GM21423 (cell line): ENCODE data around the gene IQSEC2.

Experiments used
- ATAC-seq: cut with Tn5 transposase; IDR thresholded peaks from one replicate; pipeline ENCODE4 v1.9.1; 2021; ENCODE audit warnings: mild to moderate bottlenecking, moderate library complexity; ENCODE audit not compliant: unreplicated experiment

IQSEC2 gene

DNA sequence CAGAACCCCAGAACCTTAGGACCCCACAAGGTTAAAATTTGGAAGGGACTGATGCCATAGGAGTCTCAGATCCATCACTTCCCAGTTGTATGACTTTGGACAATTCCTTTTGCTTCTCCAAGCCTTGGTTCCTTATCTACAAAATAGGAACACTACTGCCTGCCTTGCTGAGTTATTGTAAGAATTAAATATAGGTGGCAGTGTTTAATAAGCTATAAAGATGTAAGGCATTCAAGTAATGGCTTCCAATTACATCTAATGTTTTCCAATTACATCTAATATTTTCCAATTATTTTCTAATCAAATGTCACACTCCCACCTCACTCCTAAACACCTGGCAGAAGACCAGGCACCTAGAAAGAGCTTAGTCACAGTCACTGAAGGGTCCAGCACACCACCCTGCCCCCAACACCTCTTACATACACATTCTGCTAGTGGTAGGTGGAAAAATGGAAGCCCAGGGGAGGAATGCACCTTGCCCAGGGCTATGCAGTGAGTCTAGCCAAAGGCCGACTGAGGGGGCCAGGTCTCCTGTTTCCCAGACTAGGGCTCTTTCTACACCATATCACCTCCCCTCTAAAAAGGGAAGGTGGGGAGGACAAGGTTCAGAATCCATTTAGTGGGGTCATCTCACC is 31.9 kb downstream of the IQSEC2 start:
- ATAC-seq = no peak

DNA sequence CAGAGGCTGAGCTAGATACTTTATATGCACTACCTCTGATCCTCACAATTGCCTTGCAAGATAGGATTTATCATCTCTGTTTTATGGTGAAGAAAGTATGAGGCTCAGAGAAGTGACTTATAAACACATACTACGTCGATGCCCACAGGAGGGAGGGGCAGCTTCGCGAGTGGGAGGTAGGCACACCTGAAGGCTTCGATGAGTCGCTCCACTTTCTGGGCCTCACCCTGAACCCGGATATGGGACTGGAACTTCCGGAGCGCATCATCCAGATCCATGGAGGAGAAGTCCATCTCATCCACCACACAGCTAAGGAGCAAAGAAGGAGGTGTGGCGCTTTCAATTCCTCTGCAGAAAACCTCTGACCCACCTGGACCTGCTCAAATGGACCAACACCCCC is 33.5 kb downstream of the IQSEC2 start:
- ATAC-seq = no peak

DNA sequence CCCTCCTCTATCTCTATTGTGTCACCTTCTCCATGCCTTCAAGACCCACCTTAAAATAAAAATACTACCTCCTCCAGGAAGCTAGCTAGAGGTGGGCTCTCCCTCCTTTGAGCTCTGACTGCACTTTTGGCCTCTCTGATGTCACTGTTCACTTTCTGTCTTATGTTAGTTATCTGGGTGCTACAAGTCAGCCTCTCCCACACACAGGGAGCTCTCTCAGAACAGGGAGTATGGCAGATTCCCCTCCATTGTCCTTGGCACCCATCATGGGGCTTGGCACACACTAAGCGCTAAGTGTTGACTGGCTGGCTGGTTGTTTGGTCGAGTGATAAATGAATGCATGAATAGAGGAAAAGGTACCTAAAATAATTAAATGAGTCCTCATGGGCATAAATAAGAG is 35.2 kb downstream of the IQSEC2 start:
- ATAC-seq = no peak

DNA sequence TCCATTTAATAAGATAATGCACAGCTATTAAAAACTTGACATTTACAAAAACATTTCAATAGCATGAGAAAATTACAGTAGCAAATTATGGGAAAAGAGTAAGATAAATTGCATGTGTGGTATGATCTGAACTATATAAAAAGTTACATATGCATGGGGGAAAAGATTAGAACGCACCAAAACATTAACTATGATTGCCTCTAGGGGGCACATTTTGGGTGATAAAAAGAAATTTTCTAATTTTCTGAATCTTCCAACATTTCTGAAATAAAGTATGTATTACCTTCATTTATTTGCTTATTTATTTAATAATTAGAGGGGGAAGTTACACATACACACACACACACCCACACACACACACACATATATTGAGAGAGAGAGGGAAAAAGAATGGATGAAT is 36.8 kb downstream of the IQSEC2 start:
- ATAC-seq = no peak

DNA sequence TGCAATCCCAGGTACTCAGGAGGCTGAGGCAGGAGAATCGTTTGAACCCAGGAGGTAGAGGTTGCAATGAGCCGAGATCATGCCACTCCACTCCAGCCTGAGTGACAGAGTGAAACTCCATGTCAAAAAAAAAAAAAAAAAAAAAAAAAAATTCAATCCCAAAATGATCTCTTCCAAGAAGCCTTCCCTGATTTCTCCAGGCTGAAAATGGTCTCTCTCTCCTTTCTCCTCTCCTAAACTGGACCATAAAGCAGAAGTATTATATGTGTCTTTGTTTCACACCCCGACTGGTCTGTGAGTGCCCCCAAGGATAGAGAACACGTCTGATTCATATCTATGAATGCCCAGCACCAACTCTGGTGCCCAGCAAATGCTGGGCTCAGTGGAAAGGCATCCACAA is 39.1 kb downstream of the IQSEC2 start:
- ATAC-seq = no peak

DNA sequence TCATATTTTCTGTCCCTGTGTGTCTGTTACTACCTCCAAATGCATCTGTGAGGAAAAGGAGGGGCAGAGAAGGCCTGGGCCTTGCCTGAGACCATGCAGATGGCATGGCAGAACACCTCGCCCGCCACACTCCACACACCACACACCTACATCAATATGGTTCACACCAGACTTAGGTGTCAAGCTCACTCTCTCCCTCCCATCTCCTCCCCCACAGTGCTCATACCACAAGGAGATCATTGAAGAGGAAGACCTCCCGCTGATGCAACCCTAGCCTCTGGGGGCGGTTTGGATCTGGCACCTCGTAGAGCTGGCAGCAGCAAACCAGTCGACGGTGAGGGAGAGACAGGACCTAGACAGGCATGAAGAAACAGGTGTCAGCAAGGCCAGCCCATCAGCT is 39.8 kb downstream of the IQSEC2 start:
- ATAC-seq = no peak

DNA sequence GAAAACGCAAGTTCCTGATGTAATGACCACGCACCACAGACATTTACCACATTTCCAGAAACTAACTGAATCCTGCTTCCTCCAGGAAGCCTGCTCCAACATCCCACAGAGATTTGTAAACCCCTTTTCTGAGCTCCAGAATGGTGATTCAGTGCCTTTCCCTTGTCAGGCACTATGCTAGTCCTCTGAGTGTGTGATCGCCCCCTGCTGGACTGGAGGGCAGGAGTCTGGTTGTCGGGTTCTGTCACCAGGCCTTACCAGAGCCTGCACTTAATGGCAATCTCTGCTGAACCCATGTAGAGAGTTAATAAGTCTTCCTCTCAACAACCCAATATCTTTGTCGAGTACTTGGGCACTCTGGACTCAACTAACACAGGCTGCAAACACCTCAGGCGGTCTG is 41.9 kb downstream of the IQSEC2 start:
- ATAC-seq = no peak

DNA sequence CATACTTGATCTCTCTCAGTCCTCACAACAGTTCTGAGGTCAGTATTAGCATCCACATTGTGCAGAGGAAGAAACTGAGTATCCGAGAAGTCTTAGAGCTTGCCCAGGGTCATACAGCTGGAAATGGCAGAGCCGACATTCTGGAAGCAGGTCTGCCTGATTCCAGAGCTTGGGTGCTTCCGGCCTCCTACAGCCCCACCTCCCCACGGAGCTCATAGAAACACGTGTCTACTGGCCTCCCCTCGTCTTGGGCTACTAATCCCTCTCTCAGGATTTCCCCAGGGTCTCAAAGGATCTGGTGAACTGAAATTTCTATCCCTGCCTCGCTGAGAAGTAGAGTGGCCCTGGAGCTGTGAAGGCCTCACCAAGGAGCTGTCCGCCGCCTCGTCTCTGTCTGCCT is 44.3 kb downstream of the IQSEC2 start:
- ATAC-seq = no peak

DNA sequence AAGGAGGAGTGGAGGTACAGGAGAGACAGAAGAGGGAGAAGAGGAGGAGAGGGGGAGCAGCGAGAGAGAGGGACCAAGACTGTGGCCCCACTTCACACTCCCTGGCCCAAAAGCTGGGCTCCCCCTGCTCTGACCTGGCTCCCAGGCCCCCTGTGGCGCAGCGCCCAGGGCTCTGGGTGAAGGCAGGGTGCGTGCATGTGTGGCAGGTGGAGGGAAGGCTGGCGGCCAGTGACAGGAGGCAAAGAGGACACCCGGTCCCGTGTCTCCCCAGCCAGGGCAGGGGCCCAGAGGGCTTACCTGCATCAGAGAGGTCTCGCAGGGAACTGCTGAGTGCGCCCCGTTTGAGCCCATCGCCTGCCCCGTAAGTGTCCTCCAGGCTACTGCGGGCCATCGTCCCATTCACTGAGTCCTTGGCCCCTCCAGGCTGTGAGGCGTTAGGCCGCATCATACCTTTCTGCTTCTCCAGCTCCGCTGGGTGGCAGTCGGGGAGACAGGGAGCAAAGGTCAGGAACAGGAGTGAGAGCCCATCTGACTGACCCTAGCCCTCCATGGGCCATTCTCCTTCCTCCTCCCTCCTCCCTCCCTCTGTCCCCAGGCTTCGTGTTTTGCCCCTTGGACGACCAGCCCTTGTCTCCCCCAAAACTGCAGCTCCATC is 45.2 kb downstream of the IQSEC2 start:
- no peak for ATAC-seq

DNA sequence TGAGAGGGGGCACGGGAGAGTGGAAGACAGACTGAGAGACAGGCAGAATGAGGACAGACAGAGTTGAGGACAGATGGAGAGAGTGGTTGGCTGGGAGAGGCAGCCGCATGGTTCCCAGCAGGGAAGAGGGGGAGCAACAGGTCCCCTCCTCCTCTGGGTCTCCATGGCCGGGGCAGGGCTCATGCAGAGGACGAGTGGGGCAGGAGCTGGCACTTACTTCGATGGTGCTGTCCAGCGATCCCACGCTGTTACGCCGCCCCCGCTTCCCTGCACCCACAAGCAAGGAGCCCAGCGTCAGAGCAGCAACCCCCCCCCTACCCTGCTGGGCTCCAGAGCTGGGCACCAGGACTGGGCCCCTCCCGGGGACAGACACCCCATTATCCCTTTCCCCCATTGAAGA is 45.8 kb downstream of the IQSEC2 start:
- no peak for ATAC-seq

DNA sequence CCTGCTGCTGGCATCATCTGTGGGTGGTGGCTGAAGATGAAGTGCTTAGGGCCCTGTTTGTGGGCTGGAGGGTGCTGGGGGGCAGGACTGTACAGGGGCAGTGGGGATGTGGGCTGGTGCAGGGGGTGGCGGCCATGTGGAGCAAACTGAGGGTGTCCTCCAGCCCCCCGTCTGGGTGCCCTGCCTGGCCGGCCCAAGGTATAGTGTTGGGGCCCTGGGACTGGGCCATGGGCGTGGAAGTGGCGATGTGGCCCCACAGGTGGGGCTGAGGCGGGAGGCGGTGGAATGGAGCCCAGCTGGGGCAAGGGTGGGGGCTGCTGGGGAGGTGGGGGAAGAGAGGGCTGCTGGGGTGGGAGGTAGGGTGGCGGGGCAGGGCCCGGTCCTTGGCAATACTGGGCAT is 46.9 kb downstream of the IQSEC2 start:
- ATAC-seq = no peak

DNA sequence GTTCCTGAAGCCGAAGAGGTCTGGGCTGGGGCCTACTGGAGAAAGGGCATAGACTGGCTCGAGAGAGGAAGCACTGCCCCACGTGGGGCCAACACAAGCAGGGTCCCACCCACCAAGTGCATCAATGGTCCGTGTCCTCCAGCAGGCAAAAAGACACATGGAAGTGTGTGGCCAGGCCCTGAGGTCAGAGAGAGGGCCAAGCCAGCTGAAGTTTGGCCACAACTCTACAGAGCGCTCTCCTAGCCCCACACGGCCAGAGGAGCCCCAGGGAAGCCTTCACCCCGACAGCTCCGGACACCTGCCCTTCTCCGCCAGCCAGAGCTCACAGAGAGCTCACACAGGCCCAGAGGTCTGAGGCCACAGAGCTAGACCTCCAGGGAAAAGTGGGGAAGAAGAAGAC is 47.8 kb downstream of the IQSEC2 start:
- no peak for ATAC-seq

DNA sequence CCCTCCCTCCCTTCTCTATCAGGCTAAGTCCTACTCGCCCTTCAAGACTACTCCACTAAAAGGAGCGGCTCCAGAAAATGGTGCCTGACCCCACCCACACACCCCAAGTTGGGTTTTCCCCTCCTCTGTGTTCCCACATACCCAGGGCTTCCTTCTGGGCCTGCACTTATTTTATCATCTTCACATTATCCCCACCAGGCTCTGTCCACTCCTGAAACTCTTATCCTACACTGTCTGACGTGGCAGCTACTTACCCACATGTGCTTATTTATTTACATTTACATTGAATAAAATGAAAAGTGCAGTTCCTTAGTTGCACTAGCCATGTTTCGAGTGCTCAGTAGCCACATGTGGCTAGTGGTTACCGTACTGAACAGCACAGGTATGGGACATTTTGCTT is 51.3 kb downstream of the IQSEC2 start:
- ATAC-seq = no peak

DNA sequence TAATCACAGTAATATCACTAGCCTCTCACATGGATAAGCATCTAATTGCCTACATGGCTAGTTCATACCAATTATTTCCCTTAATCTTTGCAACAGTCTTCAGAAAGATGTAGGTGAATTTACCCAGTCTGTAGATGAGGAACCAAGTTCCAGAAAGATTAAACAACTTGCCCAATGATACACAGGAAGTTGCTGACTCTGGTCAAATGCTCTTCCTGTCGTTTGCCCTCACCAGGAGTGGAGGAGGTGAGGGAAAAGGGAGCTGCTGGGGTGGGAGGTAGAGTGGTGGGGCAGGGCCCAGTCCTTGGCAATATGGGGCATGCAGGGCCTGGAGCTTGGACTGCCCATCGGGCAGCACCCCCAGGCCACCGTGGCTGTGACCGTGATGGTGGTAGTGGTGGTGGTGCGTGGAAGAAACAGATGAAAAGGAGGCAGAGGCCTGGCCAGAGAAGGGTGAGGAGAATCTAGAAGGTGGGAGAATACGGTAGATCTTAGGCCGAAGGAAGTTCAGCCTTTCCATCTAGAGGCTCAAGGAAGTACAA is 54.1 kb downstream of the IQSEC2 start:
- no peak for ATAC-seq

DNA sequence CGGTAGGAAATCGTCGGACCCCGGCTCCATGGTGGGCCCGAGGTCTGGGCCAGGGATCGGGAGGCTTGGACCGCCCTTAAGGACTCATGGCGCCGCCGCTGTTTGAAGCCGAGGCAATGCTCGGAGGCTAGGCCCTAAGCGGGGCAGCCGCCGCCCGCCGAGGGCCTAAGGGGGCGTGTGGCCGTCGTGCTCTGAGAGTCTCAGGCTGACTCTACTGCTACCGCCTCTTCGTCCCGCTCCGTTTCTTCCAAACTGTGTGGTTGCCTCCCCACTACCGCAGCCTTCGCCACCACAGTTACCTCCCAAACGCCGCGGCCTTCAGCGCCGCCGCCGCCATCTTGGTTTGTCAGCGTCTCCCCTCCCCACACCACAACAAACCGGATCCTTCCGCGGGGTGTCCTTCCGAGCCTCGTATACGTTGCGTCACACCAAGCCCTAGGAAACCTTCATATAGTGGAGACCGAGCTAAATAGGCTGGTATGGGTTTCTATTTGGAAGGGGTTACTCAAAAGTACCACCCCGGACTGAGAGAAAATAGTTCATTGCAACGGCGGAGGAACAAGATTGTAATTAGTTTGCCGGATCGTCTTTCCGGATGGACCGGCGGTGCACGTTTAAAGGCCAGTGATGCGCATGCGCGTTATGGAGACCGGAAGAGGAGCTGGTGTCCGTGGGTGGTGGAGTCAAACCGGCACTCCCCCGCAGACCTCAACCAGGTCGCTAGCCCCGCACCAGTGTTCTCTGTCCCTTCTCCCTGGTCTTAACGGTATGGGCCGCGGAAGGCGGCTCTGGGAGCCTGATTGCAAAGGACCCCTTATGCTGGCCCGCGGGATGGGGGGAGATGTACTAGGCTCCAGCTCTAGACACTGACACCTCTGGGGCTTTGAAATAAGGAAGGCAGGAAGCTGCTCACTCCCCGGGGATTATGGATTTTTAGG is 56.3 kb downstream of the IQSEC2 start, which contains the start of gene KDM5C:
Gene KDM5C, minus strand, starts transcription at position 348 of the 938 bp plus-strand sequence. Its CDS starts 318 bp downstream, at position 30.
- peak; percentile 81 for ATAC-seq

DNA sequence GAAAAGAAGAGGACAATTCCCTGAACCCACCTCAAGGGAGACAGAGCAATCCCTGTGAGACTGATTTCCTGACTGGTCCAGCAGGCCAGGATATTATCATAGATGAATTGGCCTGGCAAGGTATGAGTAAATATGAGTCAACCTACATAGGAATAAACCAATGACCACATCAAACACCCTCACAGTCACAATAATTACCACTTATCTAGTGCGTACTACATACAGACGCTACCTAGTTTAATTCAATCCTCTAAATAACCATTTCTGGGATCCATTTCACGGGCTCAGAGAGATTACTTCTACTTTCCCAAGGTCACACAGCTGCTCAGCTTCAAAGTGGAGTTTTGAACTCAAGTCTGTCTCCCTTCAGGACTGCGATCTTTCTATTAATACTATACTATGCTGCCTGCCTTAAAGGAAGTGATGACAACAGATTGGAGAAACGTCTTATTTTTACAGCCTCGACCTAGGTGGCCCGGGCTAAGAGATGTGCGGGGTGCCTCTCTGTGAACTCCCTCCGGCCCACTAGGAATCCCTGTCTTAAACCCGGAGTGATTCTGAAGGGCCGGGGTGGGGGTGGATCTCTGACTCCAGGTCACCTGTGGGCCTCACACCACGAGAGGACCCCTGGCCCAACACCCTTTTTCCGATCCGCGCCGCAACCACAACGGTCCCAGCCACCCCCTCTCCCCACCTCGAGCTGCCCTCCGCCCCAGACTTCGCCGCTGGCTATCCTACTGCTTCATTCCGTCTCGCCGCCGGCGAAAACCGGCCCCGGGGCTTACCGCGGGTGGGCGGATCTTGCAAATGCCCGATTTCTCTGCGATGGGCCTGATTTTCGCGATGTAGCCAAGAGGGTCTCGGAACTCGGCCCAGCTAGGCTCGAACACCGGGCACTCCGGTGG is 57.2 kb downstream of the IQSEC2 start:
- ATAC-seq = peak; percentile 4

DNA sequence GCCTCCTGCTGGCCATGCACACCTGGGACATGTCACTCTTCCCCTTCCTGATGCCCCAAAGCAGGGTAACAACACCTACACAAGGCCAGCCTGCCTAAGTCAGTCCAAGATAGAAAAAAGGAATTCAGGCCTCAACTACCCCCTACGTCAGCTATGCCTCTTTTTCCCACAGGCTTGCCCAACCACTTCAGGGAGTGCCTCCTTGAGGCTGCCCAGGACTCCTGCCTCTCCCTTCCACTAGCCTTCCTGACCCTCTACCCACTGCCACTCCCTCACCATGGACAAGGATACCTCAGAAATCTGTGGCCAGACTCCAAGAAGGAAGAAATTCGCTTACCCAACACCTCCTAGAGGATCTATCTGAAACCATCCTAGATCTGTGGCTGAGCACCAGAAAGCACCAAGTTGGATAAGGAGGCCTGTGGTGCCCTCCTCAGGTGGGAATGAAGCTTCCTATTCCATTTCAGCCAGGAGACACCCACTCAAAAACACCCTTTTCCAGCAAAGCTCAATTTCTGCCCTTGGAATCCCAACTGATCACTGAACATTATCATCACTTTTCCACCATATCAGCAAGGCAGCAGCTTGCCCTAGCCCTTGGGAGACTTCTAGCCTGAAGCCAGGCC is 58.2 kb downstream of the IQSEC2 start:
- ATAC-seq = no peak
